ENCODE data around the gene PYM1.
"Not testable (repeated sequence)": the region's sequence is repeated elsewhere in the genome, so short reads cannot be mapped to it uniquely, and the experiment has no call there.

PYM1 gene

DNA sequence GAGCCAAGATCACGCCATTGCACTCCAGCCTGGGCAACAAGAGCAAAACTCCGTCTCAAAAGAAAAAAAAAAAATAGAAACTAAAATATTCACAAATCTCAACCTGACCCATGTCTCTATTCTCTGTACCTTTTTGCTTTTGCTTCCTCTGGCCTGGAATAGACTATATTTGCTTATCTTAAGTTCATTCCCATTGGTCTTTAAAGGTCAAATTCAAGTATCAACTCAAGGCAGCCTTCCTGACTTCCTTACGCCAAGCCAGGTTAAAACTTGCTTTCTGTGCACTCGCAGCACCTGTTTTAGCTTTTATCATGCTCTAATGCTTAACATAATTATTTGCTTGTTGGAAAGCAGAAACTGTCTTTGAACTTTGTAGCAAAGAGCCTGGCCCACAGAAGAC is 14.8 kb downstream of the PYM1 start:
- DNase-seq (ENCODE audit: low read depth in 2 of 2): no peak

DNA sequence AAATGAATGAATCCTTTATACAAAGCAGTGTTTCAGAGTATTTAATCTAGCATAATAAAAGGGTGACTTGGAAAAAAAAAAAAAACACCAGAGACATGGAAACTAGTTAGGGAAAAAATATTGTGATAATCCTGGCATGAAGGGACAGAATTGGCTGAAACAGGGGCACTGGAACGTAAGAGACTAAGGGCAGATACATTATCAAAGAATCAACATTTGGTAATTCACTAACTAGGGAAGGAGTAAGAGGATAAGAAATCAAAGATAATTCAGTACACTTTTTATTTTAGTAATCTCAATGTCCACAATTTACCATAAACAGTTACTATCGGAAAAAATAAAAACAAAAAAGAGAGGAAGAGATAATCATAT is 18.2 kb downstream of the PYM1 start:
- DNase-seq (ENCODE audit: low read depth in 2 of 2): no peak

DNA sequence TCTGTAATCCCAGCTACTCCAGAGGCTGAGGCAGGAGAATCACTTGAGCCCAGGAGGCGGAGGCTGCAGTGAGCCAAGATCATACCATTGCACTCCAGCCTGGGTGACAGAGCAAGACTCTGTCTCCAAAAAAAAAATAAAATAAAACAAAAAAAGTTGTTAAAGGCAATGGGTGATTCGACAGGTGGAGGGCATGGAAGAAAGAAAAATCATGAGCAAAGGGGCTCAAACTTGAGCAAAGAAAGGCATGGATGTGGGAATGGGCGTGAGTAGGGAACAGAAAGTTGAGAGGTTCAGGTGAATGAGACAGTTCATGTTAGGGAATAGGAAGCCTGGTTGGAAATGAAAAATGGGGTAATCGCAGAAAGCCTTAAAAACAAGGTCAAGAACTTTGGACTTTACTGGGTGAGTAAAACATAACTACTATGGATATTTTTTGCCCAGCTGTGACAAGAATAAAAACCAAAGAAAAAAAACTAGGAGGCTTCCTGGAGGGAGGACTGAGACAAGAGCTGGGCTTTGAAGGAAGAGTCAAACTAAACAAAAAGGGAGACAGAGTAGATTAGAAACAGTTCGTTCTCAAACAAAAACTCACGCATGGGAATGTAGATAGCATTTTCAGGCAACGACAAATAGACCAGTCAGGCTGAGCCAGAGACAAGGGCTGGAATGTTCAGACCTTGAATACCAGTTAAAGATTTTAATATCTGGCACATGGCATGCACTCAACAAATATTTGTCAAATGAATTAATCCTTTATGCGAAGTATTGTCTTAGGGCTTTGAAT is 18.8 kb downstream of the PYM1 start:
- DNase-seq (ENCODE audit: low read depth in 2 of 2): no peak

DNA sequence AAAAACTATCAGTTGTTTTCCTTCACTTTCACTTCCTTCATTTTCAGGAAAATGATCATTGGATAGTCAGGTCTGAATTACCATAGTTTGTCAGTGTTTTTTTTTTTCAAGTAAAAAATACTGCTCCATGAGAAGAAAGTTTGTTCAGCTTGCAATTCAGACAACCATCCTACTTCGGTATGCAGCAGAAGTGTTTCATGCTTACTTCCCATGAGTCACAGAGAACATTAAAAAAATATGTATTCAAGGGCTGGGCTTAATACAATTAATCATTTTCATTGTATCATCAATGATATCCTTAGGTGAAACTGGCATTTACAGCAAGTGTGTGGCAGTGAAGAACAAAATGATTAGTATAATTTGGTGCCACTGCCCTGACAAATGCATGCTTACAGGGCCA is 21.6 kb downstream of the PYM1 start:
- DNase-seq (ENCODE audit: low read depth in 2 of 2): no peak

DNA sequence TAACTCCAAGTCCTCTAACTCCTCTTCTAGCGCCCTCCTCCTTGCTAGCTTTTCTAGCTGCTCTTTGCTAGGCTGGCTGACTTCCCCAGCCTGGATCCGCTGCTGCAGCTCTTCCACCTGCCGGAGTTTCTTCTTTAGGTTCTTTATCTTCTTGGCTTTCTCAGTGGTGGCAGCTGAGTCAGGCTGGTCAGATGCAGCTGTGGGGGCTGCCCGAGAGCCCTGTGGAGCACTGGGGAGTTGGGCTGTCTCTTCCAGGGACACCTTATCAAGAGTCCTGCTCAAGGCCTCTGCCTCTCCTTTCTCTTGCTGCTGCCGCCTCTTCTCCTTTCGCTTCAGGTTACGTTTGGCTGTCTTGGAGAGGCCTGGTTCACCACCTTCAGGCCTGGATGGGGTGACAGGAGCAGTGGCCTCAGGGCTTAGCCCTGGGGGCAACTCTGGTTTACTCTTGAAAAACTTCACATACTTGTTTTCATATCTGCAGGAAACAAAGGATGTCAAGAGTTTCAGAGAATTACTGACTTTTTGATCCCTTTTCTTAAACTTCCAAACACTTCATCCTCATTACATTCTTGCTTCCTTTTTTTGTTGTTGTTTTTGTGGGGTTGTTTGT is 25.7 kb downstream of the PYM1 start:
- no peak for DNase-seq (ENCODE audit: low read depth in 2 of 2)

DNA sequence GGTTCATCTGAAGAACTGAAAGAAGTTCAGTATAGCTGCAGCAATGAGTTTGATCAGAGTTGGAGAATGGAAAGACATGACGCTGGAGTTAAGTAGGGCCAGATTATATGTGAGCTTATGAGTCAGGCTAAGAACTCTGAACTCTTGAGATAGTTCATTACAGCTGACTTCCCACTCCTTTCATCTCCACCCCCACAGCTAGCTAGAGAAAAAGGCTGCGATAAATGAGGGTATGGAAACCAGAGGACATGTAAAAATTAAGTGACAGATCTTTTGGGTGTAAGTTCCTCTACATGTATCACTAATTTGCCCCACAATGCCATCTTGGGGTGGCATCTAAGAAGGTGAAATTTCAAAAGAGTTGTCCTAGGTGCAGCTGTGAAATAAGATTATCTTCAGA is 28.6 kb downstream of the PYM1 start:
- peak in 1 of 2 donors; percentile 23 for DNase-seq (ENCODE audit: low read depth in 2 of 2)

DNA sequence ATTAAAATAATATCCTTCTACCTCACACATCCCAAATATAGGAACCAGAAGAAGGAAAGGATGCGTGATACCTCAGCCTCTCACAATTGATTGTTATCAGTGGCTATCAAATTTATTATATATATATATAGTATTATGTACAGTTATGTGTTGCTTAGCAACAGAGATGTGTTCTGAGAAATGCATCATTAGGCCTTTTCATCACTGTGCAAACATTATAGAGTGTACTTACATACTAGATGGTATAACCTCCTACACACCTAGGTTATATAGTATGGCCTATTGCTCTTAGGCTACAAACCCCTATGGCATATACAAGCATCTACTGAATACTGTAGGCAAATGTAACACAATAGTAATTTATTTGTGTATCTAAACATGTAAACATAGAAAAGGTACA is 34.0 kb downstream of the PYM1 start:
- DNase-seq (ENCODE audit: low read depth in 2 of 2): no peak

DNA sequence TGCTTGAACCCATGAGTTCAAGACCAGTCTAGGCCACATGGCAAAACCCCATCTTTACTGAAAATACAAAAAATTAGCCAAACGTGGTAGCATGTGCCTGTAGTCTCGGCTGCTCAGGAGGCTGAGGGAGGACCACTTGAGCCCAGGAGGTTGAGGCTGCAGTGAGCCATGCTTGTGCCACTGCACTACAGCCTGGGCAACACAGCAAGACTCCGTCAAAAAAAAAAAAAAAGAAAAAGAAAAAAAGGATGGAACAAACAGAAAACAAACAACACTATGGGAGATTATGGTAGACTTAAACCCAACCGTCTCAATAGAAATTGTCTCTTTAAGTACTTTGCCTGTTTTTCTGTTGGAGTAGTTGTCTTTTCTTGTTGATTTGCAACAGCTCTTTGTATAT is 36.4 kb downstream of the PYM1 start:
- DNase-seq (ENCODE audit: low read depth in 2 of 2): no peak

DNA sequence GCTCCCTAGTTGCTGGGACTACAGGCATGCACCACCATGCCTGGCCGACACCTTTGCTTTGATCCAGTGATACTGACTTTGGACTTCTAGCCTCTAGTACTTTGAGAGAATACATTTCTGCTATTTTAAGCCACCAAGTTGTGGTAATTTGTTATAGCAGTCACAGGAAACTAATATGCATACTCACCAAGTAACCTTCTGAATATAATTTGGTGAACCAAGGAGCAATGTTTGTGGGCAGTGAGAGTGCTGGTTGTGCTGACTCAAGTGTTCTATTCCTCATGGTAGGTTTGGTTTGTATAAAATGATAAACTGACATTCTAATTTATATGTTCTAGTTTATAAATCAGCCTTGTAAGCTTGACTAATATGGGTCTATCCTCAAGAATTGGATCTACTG is 42.6 kb downstream of the PYM1 start:
- DNase-seq (ENCODE audit: low read depth in 2 of 2): no peak

DNA sequence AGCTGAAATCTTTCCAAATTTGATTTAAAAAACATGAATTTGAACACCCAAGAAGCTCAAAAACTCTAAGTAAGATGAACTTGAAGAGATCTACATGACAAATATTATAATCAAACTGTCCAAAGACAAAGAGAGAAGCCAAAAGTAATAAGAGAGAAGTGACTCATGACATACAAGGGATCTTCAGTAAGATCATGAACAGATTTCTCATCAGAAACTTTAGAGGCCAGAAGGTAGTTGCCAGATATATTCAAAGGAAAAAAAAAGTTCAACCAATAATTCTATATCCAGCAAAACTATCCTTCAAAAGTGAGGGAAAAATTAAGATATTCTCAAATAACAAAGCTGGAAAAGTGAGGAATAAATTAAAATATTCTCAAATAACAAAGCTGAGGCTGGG is 49.9 kb downstream of the PYM1 start:
- DNase-seq (ENCODE audit: low read depth in 2 of 2): no peak

DNA sequence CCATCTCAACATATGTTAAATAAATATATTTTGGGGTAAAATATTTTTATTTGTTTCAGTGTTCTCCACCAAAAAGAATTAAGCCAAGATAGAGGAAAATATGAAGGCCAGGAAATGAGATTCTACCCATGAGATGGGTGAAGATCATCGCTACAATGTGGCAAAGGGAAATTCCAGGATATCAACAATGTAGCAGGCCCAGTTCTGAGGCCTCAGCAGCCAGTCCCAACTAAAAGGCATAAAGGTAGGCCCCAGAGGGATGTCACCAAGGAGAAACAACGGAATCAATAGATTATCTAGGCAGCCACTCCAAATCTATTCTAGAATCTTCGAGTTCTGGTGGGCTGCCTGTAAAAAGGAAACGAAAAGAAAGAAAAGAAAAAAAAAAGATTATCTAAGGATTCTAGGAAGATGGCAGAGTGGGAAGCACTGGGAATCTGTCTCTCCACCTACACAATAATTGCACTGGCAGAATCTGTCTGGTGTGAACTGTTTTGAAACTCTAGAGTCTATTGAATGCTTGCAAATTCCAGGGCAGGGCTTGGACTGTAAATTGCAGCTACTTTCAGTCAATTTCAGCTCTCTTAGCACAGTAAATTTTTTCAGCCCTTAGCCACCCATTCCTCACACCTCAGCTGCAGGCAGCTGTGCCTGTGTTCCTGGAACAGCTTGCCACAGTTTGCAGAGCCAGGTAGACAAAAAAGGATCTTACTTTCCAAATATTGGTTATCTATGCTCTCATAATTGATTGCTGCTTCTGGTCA is 51.8 kb downstream of the PYM1 start:
- DNase-seq (ENCODE audit: low read depth in 2 of 2): no peak

DNA sequence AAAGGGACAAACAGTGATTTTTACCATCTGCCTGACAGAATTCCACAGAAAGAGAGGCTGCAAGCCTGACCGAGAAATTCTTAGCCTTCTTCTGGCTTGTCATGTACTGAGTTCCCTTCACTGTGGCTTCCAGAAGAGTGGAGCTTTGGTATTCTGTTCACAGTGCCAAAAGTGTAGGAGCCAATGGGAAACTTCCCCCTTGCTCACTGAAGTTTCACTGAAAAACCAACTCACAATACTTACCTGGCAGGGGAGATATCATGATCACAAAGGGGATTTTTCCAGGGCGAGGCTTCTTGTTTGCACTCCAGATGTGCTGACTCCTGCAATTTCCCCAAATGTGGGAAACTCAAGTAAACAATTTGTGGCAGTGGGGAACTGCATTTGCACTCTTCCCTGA is 53.3 kb downstream of the PYM1 start:
- no peak for DNase-seq (ENCODE audit: low read depth in 2 of 2)

DNA sequence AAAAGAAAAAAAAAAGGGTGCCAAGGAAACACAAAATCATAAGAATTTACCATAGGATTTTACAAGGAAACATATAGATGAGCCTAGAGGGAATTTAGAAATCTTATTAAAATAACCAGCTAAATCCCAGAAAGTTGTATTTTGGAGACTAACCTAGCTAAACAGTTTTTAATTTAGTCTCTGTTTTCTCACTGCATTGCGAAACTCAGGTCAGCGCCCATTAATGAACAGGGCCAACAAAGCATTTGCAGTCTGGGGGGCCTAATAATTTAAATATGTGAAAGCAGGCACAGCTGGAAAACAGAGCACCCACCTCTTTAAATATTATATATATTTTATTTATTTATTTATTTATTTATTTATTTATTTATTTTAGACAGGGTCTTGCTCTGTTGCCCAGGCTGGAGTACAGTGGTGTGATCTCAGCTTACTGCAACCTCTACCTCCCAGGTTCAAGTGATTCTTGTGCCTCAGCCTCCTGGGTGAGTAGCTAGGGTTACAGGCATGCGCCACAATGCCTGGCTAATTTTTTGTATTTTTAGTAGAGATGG is 61.2 kb downstream of the PYM1 start:
- not testable (repeated sequence) for DNase-seq (ENCODE audit: low read depth in 2 of 2)

DNA sequence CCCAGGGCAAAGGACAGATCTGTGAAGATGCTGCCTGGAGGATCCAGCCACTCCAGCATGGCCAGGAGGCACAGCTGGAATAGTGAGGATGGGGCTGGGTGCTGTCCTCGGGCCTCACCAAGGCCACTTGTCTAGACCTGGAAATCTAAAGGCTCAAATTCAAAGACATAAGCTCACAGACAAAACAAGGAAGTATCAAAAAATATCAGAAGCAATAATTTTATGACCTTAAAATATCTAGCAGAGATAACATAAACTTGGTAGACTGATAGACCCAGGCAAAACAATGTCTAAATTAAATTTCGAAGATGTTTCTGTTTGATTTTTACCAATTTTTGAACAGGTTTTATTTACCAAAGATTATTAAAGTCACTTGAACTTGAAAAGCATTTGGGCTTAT is 62.4 kb downstream of the PYM1 start:
- no peak for DNase-seq (ENCODE audit: low read depth in 2 of 2)

DNA sequence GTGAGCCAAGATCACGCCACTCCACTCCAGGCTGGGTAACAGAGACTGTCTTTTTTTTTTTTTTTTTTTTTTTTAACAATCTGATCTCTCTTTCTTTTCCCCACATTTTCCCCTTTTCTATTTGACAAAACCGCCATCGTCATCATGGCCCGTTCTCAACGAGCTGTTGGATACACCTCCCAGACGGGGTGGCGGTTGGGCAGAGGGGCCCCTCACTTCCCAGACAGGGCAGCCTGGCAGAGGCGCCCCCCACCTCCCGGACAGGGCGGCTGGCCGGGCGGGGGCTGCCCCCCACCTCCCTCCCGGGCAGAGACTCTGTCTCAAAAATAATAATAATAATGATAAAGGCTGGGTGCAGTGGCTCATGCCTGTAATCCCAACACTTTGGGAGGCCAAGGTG is 64.8 kb downstream of the PYM1 start:
- not testable (repeated sequence) for DNase-seq (ENCODE audit: low read depth in 2 of 2)

DNA sequence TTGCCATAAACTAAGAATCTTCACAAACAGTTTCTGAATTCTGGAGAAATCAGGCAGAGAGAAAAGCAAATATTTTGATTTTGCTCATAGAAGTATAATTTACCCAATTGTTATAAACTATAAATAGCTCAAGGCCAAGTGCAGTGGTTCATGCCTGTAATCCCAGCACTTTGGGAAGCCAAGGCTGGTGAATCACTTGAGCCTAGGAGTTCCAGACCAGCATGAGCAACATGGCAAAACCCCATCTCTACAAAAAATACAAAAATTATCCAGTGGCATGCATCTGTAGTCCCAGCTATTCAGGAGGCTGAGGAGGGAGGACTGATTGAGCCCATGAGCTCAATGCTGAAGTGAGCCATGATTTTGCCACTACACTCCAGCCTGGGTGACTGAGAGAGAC is 65.4 kb downstream of the PYM1 start:
- DNase-seq (ENCODE audit: low read depth in 2 of 2): no peak

DNA sequence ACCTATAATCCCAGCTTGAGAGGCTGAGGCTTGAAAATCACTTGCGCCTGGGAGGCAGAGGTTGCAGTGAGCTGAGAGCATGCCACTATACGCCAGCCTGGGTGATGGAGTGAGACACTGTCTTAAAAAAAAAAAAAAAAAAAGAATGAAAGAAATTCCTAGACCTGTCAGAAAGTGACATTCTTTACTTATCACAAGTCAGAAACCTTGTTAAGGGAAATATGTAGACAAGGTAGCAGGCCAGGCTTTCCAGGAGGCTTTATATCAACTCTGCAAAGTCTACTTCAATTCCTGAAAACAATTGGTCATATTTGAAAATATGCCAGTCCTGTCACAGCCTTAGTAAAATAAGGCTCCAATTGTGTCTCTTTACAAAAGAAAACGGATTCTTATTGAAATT is 65.8 kb downstream of the PYM1 start:
- DNase-seq (ENCODE audit: low read depth in 2 of 2): no peak

DNA sequence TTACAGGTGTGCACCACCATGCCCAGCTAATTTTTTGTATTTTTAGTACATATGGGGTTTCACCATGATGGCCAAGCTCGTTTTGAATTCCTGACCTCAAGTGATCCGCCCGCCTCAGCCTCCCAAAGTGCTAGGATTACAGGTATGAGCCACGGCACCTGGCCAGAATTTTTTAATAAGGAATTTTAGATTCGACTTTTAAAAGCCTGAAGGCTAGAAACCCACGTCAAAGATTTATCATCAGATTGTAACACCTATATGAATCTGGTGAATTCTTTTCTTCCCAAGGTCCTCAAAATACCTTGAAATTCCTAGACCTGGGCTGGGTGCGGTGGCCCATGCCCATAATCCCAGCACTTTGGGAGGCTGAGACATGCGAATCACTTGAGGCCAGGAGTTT is 66.3 kb downstream of the PYM1 start:
- no peak for DNase-seq (ENCODE audit: low read depth in 2 of 2)

DNA sequence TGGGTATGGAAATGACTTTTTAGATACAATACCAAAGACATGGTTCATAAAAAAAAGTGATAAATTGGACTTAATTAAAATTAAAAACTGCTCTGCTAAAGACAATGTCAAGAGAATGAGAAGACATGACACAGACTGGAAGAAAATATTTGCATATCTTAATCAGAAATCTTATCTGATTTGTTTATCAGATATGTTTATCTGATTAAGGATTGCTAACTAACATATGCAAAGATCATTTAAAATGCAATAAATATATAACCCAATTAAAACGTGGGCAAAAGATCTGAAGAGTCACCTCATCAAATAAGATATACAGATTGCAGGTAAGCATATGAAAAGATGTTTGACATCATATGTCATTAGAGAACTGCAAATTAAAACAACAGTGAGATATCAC is 75.0 kb downstream of the PYM1 start:
- no peak for DNase-seq (ENCODE audit: low read depth in 2 of 2)
